IPS DF 4.7 (cell line): ENCODE results near the gene KCTD7.
A peak's percentile ranks its signal among the peaks of the same experiment; 100 is the strongest.
"Not testable (repeated sequence)": the region's sequence is repeated elsewhere in the genome, so short reads cannot be mapped to it uniquely, and the experiment has no call there.

Source experiments
- DNase-seq: peaks from one replicate; pipeline ENCODE4 v3.0.0-alpha.2; 2013; ENCODE audit warnings: low spot score; ENCODE audit errors: extremely low read depth

KCTD7 gene

DNA sequence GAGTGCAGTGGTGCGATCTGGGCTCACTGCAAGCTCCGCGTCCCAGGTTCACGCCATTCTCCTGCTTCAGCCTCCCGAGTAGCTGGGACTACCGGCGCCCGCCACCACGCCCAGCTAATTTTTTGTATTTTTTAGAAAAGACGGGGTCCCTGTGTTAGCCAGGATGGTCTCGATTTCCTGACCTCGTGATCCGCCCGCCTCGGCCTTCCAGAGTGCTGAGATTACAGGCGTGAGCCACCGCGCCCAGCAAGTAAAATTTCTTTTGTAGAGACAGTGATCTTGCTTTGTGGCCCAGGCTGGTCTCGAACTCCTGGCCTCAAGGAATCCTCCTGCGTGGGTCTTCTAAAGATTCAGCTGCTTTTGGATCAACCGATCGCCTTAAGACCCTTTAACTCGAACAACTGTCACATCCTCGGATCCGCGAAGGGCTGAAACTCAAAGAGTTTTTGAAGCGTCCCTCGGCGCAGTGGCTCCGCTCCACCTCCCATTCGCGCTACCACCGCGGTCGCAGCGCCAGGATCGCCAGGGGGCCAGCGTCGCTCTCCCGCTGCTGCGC is 25.1 kb downstream of the KCTD7 start:
- not testable (repeated sequence) for DNase-seq

- DNase-seq: peak; percentile 87
Measured at GRCh38 chr7:66654275-66655112, 25.8 kb downstream of the KCTD7 start.

DNA sequence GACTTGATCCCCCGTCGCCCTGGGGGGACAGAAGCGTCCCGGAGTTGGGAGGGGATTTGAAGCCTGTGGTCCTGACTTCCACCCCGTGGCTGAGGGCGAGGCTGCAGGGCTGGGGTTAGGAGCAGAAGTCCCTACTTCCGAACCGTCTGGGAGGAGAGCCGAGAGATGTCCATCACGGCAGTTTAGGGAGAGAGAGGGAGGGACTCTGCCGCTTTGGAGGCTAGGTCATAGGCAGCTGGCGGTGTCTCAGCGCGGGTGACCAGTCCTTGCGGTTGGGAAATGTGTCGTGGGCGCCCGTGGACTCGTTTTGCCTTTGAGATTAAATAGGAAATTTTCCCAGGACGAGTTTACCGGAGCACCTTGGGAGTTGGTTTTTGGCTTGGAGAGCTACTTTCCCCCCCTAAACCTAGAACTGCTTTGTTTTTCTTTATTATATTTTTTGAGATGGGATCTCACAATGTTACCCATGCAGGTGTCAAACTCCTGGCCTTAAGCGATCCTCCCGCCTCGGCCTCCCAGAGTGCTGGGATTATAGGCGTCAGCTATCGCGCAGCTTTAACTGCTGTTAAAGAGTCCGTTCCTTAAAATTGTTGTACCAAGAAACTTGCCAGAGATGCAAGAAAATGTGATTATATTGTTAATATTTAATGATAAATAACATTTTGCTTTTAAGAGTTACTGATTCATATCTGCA is 26.6 kb downstream of the KCTD7 start:
- DNase-seq: not testable (repeated sequence)

DNA sequence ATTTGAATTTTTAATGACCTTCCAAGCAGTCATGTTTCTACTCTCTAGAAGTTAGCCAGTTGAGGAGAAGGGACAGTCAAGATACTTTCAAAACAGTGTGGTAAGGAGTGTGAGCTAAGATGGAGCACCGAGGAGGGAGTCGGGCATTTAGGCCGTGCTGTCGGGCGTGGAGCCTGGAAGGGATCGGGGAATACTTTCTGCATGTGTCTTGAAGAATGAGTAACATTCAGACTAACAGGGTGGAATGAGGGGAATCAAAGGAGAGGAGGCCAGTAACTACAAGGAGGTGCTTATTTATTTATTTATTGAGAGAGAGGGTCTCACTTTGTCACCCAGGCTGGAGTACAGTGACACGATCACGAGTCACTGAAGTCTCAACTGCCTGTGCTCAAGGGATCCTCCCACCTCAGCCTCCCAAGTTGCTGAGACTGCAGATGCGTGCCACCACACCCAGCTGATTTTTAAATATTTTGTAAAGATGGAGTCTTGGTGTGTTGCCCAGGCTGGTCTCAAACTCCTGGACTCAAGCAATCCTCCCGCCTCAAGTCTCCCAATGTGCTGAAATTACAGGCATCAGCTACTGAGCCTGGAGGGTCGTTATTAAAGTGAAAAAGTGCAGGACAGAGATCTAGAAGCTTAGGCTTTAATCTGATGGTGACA is 27.3 kb downstream of the KCTD7 start:
- not testable (repeated sequence) for DNase-seq

DNA sequence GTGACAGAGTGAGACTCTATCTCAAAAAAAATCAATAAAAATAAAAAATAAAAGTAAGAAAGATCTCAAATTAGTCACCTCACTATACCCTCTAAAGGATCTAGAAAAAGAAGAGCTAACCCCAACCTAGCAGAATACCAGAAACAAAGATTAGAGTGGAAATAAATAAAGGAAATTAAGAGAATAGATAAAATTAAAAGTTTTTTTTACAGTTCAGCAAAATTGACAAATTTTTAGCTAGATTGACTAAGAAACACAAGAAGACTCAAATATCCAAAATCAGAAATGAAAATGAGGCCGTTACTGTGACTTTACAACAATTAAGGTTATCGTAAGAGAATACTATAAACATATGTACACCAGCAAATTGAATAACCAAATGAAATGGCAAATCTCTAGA is 29.1 kb downstream of the KCTD7 start:
- no peak for DNase-seq

- no peak for DNase-seq
Measured at GRCh38 chr7:66662646-66663264, 34.1 kb downstream of the KCTD7 start.

DNA sequence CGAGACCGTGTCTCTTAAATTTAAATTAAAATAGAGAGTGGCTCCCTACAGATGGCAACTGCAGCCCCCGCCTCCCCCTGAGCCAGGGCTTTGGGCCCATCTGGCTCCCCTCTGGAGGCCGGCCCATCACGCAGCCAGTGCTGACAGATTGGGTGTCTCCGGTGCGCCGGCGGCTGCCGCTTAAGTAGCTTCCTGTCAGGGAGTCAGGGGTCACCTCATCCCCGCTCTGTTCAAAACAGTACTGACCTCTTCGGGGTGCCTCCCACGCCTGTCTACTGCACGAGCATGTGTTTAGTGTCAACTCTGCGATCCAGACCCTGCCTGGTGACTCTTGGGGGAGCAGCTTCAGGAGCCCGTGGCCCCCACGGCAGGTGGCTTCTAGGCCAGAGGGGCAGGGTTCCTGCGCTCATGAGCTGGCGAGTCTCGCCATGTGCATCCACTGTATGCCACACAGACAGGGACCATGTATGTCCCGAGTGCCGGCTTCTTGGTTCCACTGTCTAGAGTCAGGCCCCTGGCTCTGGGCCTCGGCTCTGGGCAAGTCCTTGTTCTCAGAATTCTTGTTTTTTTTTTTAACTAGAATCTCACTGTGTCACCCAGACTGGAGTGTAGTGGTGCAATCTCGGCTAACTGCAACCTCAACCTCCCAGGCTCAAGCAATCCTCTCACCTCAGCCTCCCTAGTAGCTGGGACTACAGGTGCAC is 36.1 kb downstream of the KCTD7 start:
- no peak for DNase-seq

- DNase-seq: no peak
Measured at GRCh38 chr7:66666313-66666952, 37.8 kb downstream of the KCTD7 start.

DNA sequence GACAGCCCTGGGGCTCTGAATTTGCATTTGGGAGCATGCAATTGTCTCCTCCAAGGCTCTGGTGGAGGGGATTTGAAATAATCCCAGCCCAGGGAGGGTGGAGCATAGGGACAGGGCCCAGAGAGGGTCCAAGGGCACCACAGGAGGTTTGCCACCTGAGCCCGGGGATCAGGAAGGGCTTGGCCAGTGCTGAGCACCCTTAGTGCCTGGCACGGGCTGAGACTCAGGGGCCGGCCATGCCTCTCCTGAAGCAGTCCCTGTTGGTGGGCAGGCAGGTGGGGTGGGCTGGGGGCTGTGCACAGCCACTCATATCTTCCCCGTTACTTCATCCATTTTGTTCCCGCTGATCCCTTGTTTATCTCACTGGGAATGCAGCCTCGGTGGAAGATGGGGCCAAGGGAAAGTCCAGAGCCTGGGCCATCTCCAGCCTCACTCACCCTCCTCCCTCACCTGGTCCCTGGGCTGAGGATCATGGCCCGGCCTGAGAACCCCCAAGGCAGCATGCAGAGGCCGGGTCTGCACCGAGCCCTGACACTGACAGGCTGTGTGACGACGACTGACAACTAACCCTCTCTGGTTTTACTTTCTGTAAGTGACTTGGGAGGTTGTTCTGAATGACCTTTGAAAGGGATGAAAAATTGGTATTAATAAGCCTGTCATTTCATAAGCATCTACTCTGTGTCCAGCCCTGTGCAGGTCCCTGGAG is 38.5 kb downstream of the KCTD7 start:
- no peak for DNase-seq

- DNase-seq: no peak
Measured at GRCh38 chr7:66668112-66668511, 39.4 kb downstream of the KCTD7 start.

DNA sequence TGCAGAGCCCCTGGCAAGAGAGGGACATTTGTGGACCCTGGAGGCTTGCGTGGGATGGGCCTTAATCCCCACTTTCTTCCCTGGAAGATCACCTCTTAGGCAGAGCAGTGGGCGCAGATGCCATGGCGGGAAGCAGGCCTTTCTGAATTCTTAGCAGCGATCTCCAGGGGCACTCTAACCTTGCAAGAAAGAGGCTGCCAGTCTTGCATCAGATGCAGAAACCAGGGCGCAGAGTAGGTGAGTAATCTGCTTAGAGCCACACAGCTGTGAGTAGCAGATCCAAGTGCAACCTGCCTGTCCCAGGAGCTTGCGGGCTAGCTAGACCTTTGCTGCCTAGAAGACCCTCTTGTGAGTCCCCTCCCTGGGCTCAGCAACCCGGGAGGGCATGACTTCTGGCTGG is 40.0 kb downstream of the KCTD7 start:
- no peak for DNase-seq

DNA sequence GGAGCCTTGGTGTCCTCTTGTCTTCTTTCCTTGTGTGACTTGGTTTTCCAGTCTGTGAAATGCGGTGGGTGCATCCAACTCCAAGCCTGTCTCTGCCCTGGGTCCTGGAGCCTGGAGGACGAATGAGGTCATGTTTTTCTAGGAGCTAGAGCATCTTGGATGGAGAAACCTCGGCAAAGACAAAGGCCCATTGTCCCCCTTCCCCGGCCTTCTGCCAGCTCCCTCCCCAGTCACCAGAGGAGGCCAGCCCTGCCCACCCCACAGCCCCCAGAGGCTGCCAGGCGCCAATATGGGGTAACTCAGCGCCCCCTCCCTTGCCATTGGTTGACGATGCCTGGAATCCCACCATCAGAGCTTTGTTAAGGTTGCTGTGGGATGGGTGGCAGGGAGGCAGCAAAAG is 40.4 kb downstream of the KCTD7 start:
- DNase-seq: no peak

GRCh38 chr7:66669496-66669895 is 40.8 kb downstream of the KCTD7 start:
- DNase-seq: no peak

GRCh38 chr7:66671034-66671433 is 42.4 kb downstream of the KCTD7 start:
- no peak for DNase-seq

GRCh38 chr7:66671486-66671885 is 42.8 kb downstream of the KCTD7 start:
- not testable (repeated sequence) for DNase-seq

GRCh38 chr7:66672432-66673123 is 43.9 kb downstream of the KCTD7 start:
- DNase-seq: not testable (repeated sequence)

DNA sequence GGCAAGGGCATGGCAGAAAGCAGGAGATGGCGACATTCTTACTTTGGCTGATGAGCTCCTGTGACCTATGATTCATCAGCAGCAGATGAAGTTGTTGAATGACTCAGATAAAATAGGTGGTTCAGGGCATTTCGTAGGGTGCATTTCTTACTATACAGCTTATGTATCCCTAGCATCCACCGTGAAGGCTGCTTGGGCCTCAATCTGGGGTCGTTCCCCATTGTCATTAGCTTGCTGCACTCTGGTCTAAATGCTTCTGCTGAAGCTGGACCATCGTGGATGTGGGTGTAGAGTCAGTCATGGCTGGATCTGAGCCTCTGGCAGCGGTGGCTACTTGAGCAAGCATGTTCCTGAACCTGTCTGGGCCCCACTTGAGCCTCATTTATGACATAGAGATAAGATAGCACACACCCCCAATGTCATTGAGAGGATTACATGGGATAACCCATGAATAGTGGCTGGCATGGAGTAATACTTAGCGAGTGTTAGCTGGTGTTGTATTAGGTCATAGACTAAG is 44.5 kb downstream of the KCTD7 start:
- not testable (repeated sequence) for DNase-seq

GRCh38 chr7:66679633-66680244 is 51.1 kb downstream of the KCTD7 start:
- DNase-seq: no peak
